Memory B cell (primary cell): Measurements from ENCODE around the gene ZFHX2.

Experiments
- ATAC-seq: fragments of 150-1000 bp; cut with Tn5 transposase; 2 replicates; pipeline ENCODE4 v1.10.0; 2021; ENCODE audit warnings: low read depth, mild to moderate bottlenecking, moderate library complexity
- DNase-seq, 2 donors: peaks; one replicate each; pipeline ENCODE4 v3.0.0; 2022; ENCODE audit warnings: low spot score in 2 of 2
- H3K27ac Mint-ChIP-seq: one replicate; pipeline ENCODE4 v1.8.0; 2022; ENCODE audit warnings: mild to moderate bottlenecking, moderate library complexity, mixed read lengths
- H3K27me3 Mint-ChIP-seq: one replicate; pipeline ENCODE4 v1.8.0; 2022; ENCODE audit warnings: mixed read lengths
- H3K36me3 Mint-ChIP-seq: one replicate; pipeline ENCODE4 v1.8.0; 2022; ENCODE audit warnings: mild to moderate bottlenecking, mixed read lengths
- H3K4me1 Mint-ChIP-seq: one replicate; pipeline ENCODE4 v1.8.0; 2022; ENCODE audit warnings: mixed read lengths
- H3K4me3 Mint-ChIP-seq: one replicate; pipeline ENCODE4 v1.8.0; 2022; ENCODE audit warnings: mild to moderate bottlenecking, moderate library complexity, mixed read lengths
- H3K9me3 Mint-ChIP-seq: one replicate; pipeline ENCODE4 v1.8.0; 2022; ENCODE audit warnings: mixed read lengths

ZFHX2 gene

GRCh38 chr14:23532658-23533057 lies 18.9 kb downstream of the ZFHX2 start:
- Mint-ChIP-seq H3K36me3 (peaks cover 2% of the 10 kb centered on the region), H3K27ac (no peak overlapping the region), H3K4me1 (no peaks in the 10 kb centered on the region), H3K27me3 (no peaks in the 10 kb centered on the region), H3K9me3 (no peaks in the 10 kb centered on the region), H3K4me3 (no peak overlapping the region)
- ATAC-seq: no peak
- DNase-seq: no peak

GRCh38 chr14:23531391-23531790 lies 20.2 kb downstream of the ZFHX2 start:
- Mint-ChIP-seq H3K27me3 (no peaks in the 10 kb centered on the region), H3K9me3 (no peaks in the 10 kb centered on the region), H3K4me1 (peaks cover 2% of the 10 kb centered on the region), H3K4me3 (no peak overlapping the region), H3K36me3 (peaks cover 2% of the 10 kb centered on the region), H3K27ac (no peak overlapping the region)
- DNase-seq (no peak), ATAC-seq (no peak)

GRCh38 chr14:23530375-23531055 lies 21.1 kb downstream of the ZFHX2 start:
- Mint-ChIP-seq H3K27ac (no peak overlapping the region), H3K36me3 (no peaks in the 10 kb centered on the region), H3K9me3 (no peaks in the 10 kb centered on the region), H3K4me3 (no peak overlapping the region), H3K4me1 (peaks cover 2% of the 10 kb centered on the region), H3K27me3 (no peaks in the 10 kb centered on the region)
- no peak for DNase-seq
- no peak for ATAC-seq

- no peak overlapping the region for H3K4me3 Mint-ChIP-seq
- no peak for ATAC-seq
- H3K36me3 Mint-ChIP-seq: no peaks in the 10 kb centered on the region
- no peak overlapping the region for H3K27ac Mint-ChIP-seq
- no peaks in the 10 kb centered on the region for H3K27me3 Mint-ChIP-seq
- DNase-seq: no peak
- H3K4me1 Mint-ChIP-seq: peaks cover 2% of the 10 kb centered on the region
- no peaks in the 10 kb centered on the region for H3K9me3 Mint-ChIP-seq
Observed at GRCh38 chr14:23529016-23529415, 22.5 kb downstream of the ZFHX2 start.

GRCh38 chr14:23528555-23528954 lies 23.0 kb downstream of the ZFHX2 start:
- Mint-ChIP-seq H3K9me3 (no peaks in the 10 kb centered on the region), H3K36me3 (no peaks in the 10 kb centered on the region), H3K4me3 (no peak overlapping the region), H3K27ac (no peak overlapping the region), H3K27me3 (no peaks in the 10 kb centered on the region), H3K4me1 (peaks cover 2% of the 10 kb centered on the region)
- no peak for ATAC-seq
- no peak for DNase-seq

- H3K36me3 Mint-ChIP-seq: peaks cover 3% of the 10 kb centered on the region
- H3K27ac Mint-ChIP-seq: no peak overlapping the region
- no peak overlapping the region for H3K4me3 Mint-ChIP-seq
- H3K9me3 Mint-ChIP-seq: no peaks in the 10 kb centered on the region
- ATAC-seq: no peak
- DNase-seq: no peak
- peaks cover 2% of the 10 kb centered on the region for H3K4me1 Mint-ChIP-seq
- H3K27me3 Mint-ChIP-seq: no peaks in the 10 kb centered on the region
Observed at GRCh38 chr14:23525611-23526010, 26.0 kb downstream of the ZFHX2 start.

- H3K4me3 Mint-ChIP-seq: no peak overlapping the region
- no peaks in the 10 kb centered on the region for H3K9me3 Mint-ChIP-seq
- no peak overlapping the region for H3K27ac Mint-ChIP-seq
- H3K36me3 Mint-ChIP-seq: peaks cover 3% of the 10 kb centered on the region
- no peak for ATAC-seq
- H3K27me3 Mint-ChIP-seq: no peaks in the 10 kb centered on the region
- peaks cover 2% of the 10 kb centered on the region for H3K4me1 Mint-ChIP-seq
- DNase-seq: no peak
Observed at GRCh38 chr14:23524954-23525353, 26.6 kb downstream of the ZFHX2 start.

GRCh38 chr14:23523229-23524016 lies 28.1 kb downstream of the ZFHX2 start:
- no peak for ATAC-seq
- H3K36me3 Mint-ChIP-seq: peaks cover 3% of the 10 kb centered on the region
- H3K4me3 Mint-ChIP-seq: no peak overlapping the region
- DNase-seq: no peak
- no peaks in the 10 kb centered on the region for H3K9me3 Mint-ChIP-seq
- peaks cover 2% of the 10 kb centered on the region for H3K4me1 Mint-ChIP-seq
- no peaks in the 10 kb centered on the region for H3K27me3 Mint-ChIP-seq
- H3K27ac Mint-ChIP-seq: no peak overlapping the region

- H3K27ac Mint-ChIP-seq: no peak overlapping the region
Observed at GRCh38 chr14:23522643-23523198, 28.8 kb downstream of the ZFHX2 start.

GRCh38 chr14:23521785-23522640 lies 29.6 kb downstream of the ZFHX2 start:
- no peaks in the 10 kb centered on the region for H3K9me3 Mint-ChIP-seq
- H3K36me3 Mint-ChIP-seq: peaks cover 3% of the 10 kb centered on the region
- ATAC-seq (no peak), DNase-seq (no peak)
- no peak overlapping the region for H3K4me3 Mint-ChIP-seq
- no peak overlapping the region for H3K27ac Mint-ChIP-seq
- H3K4me1 Mint-ChIP-seq: peaks cover 2% of the 10 kb centered on the region
- no peaks in the 10 kb centered on the region for H3K27me3 Mint-ChIP-seq

More at GRCh38 chr14:23522643-23523198, 28.8 kb downstream of the ZFHX2 start:
- H3K36me3 Mint-ChIP-seq: peaks cover 3% of the 10 kb centered on the region
- H3K4me3 Mint-ChIP-seq: no peak overlapping the region
- H3K9me3 Mint-ChIP-seq: no peaks in the 10 kb centered on the region
- H3K4me1 Mint-ChIP-seq: peaks cover 2% of the 10 kb centered on the region
- no peak for DNase-seq
- H3K27me3 Mint-ChIP-seq: no peaks in the 10 kb centered on the region
- ATAC-seq: no peak

GRCh38 chr14:23520899-23521533 lies 30.5 kb downstream of the ZFHX2 start:
- Mint-ChIP-seq H3K36me3 (peaks cover 3% of the 10 kb centered on the region), H3K9me3 (no peaks in the 10 kb centered on the region), H3K27ac (no peak overlapping the region), H3K4me3 (no peak overlapping the region), H3K4me1 (no peaks in the 10 kb centered on the region), H3K27me3 (no peaks in the 10 kb centered on the region)
- no peak for DNase-seq
- ATAC-seq: no peak

GRCh38 chr14:23518709-23519108 lies 32.9 kb downstream of the ZFHX2 start:
- H3K9me3 Mint-ChIP-seq: no peaks in the 10 kb centered on the region
- no peak overlapping the region for H3K4me3 Mint-ChIP-seq
- no peak overlapping the region for H3K27ac Mint-ChIP-seq
- no peaks in the 10 kb centered on the region for H3K27me3 Mint-ChIP-seq
- DNase-seq (no peak), ATAC-seq (no peak)
- no peaks in the 10 kb centered on the region for H3K4me1 Mint-ChIP-seq
- H3K36me3 Mint-ChIP-seq: peaks cover 7% of the 10 kb centered on the region

GRCh38 chr14:23517650-23518326 lies 33.8 kb downstream of the ZFHX2 start:
- peaks cover 8% of the 10 kb centered on the region for H3K36me3 Mint-ChIP-seq
- no peaks in the 10 kb centered on the region for H3K4me1 Mint-ChIP-seq
- no peak for ATAC-seq
- H3K27ac Mint-ChIP-seq: no peak overlapping the region
- H3K4me3 Mint-ChIP-seq: no peak overlapping the region
- no peaks in the 10 kb centered on the region for H3K9me3 Mint-ChIP-seq
- H3K27me3 Mint-ChIP-seq: no peaks in the 10 kb centered on the region
- no peak for DNase-seq
